Fibroblast of pulmonary artery (primary cell): ENCODE measurements around the gene CUL3.

Source experiments
- DNase-seq: peaks from one replicate; pipeline ENCODE4 v3.0.0-alpha.2; 2010; ENCODE audit warnings: low read depth
- H3K4me3 ChIP-seq: replicated peaks from 2 replicates; pipeline ENCODE4 v1.5.1; 2011; ENCODE audit warnings: low read depth, mild to moderate bottlenecking, control low read depth, low read length, moderate library complexity
- CTCF ChIP-seq: IDR thresholded peaks from 2 replicates; pipeline ENCODE4 v1.5.1; 2011; ENCODE audit warnings: mild to moderate bottlenecking, control low read depth, low read length, inconsistent platforms; ENCODE audit errors: missing control alignments

CUL3 gene

GRCh38 chr2:224472137-224472536 lies 113.0 kb downstream of the CUL3 start:
- H3K4me3 ChIP-seq, result no peak overlapping the region
- TF ChIP-seq CTCF, result no peak
- DNase-seq, result no peak

- H3K4me3 ChIP-seq, result no peak overlapping the region
- TF ChIP-seq CTCF, result no peak
- peak; percentile 9 for DNase-seq
These were observed 115.7 kb downstream of the CUL3 start for GRCh38 chr2:224469374-224469964.

- H3K4me3 ChIP-seq, result no peak overlapping the region
- no peak for DNase-seq
- no peak for TF ChIP-seq CTCF
These were observed 118.8 kb downstream of the CUL3 start for GRCh38 chr2:224466304-224466895.

- DNase-seq, result no peak
- no peak for TF ChIP-seq CTCF
- H3K4me3 ChIP-seq, result no peak overlapping the region
These were observed 123.8 kb downstream of the CUL3 start for GRCh38 chr2:224461391-224461790.

GRCh38 chr2:224457408-224458096 lies 127.6 kb downstream of the CUL3 start:
- no peak overlapping the region for H3K4me3 ChIP-seq
- DNase-seq, result no peak
- no peak for TF ChIP-seq CTCF

- H3K4me3 ChIP-seq, result no peak overlapping the region
- DNase-seq, result no peak
- no peak for TF ChIP-seq CTCF
These were observed 131.3 kb downstream of the CUL3 start for GRCh38 chr2:224453892-224454291.
